Nephron progenitor cell (in vitro differentiated cells): ENCODE data around the gene STAT3.

Source experiments
- DNase-seq: peaks from one replicate; pipeline ENCODE4 v3.0.0; 2021
- H3K27ac Mint-ChIP-seq: 2 replicates; pipeline ENCODE4 v1.8.0; 2021; ENCODE audit warnings: mild to moderate bottlenecking, moderate library complexity, mixed read lengths
- H3K27me3 Mint-ChIP-seq: 2 replicates; pipeline ENCODE4 v1.8.0; 2021; ENCODE audit warnings: mild to moderate bottlenecking, low read depth, mixed read lengths; ENCODE audit not compliant: poor library complexity
- H3K36me3 Mint-ChIP-seq: 2 replicates; pipeline ENCODE4 v1.8.0; 2021; ENCODE audit warnings: low read depth, mixed read lengths
- H3K4me1 Mint-ChIP-seq: 2 replicates; pipeline ENCODE4 v1.8.0; 2021; ENCODE audit warnings: mixed read lengths
- H3K4me3 Mint-ChIP-seq: 2 replicates; pipeline ENCODE4 v1.8.0; 2021; ENCODE audit warnings: mild to moderate bottlenecking, moderate library complexity, mixed read lengths
- H3K9me3 Mint-ChIP-seq: 2 replicates; pipeline ENCODE4 v1.8.0; 2021; ENCODE audit warnings: mild to moderate bottlenecking, moderate library complexity, mixed read lengths
- TF ChIP-seq, protein P1 (sequence below): fragments of 200-600 bp; sonication (generic); IDR thresholded peaks from 2 replicates; pipeline ENCODE4 v1.5.0; 2021; ENCODE audit warnings: antibody characterized with exemption

STAT3 gene

DNA sequence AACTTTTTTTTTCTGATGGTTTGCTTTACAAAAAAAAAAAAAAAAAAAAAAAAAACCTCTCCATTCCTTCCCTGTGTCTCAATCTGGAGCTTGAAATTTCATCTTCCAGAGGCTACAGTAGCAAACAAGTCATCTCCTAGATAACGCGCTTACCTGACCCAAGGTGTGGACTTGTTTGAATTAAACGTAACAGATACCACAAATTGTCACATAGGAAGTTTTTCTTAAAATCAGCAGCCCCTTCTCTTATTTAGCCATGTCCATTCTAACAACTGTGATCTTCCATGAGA lies 114.0 kb downstream of the STAT3 start:
- TF ChIP-seq, protein P1, sequence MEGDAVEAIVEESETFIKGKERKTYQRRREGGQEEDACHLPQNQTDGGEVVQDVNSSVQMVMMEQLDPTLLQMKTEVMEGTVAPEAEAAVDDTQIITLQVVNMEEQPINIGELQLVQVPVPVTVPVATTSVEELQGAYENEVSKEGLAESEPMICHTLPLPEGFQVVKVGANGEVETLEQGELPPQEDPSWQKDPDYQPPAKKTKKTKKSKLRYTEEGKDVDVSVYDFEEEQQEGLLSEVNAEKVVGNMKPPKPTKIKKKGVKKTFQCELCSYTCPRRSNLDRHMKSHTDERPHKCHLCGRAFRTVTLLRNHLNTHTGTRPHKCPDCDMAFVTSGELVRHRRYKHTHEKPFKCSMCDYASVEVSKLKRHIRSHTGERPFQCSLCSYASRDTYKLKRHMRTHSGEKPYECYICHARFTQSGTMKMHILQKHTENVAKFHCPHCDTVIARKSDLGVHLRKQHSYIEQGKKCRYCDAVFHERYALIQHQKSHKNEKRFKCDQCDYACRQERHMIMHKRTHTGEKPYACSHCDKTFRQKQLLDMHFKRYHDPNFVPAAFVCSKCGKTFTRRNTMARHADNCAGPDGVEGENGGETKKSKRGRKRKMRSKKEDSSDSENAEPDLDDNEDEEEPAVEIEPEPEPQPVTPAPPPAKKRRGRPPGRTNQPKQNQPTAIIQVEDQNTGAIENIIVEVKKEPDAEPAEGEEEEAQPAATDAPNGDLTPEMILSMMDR: no peak
- Mint-ChIP-seq H3K27me3 (peaks cover 9% of the 10 kb centered on the region), H3K36me3 (no peaks in the 10 kb centered on the region), H3K4me3 (peak overlapping the region; percentile 92), H3K27ac (no peak overlapping the region), H3K4me1 (peaks cover 63% of the 10 kb centered on the region), H3K9me3 (no peaks in the 10 kb centered on the region)
- DNase-seq: no peak

DNA sequence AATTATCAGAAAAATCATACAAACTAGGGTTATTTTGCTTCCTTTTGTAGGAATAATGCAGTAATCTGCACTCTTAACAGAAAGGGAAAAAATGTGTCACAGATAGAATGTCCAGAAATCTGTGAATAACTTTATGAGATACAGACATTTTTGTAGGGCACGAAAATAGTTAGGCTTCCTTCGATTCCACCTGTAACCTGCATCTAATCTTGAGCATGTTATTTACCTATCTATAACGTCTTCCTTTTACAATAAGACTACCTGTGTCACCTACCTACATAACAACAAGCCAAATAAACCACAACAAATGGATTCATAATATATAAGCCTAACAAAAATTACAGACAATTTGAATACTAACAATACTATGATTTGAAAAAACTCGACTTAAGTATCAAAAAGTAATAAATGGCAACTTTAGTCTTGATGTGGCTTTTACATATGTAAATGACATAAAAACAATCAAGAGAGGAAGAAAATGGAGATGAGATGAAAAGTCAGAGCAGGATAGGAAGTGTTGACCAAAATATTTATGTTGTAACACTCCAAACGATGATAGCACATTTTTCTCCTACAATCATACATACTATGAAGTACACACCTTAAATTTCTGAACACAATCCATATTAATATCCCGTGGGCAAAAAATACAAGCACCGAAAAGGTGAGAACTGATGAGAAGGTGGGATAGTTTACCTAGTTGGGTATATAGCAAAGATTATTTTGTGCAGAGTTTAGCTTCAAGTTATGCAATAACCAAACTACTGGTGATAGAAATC lies 114.6 kb downstream of the STAT3 start:
- Mint-ChIP-seq H3K4me3 (peak overlapping the region; percentile 70), H3K36me3 (no peaks in the 10 kb centered on the region), H3K27ac (no peak overlapping the region), H3K9me3 (no peaks in the 10 kb centered on the region), H3K27me3 (peaks cover 9% of the 10 kb centered on the region), H3K4me1 (peaks cover 63% of the 10 kb centered on the region)
- TF ChIP-seq, protein P1: no peak
- DNase-seq: no peak

DNA sequence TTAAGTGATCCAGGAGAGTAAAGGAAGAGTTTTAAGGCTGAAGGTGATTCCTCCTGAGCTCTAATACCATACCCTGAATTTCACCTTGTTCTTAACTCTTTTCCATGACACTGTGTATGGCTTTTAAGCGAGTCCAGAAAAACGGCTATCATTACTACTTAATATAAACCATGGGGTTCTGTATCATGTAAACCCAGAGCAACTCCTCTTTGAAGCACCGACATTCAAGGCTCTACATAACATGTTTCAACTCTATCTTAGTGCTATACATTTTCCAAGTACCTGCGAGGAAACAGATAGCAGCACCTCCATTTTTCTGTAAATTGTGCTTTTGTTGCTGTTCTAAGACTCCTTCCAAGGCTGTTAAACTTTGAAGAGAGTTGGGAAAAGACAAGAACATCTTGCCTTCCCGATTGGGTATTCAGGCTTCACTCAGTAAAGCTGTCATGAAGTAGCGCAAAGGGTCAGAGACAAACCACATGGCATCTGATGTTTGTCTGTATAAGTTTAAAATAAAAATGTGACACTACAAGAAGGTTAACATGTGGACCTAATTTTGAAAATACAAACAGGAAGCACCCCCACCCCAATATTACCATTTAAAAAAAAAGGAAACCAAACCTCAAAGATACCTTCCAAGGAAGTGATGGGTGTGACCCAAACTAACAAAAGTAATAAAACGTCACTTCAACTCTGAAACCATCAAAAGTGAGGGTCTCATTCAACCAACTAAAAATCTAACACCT lies 115.9 kb downstream of the STAT3 start:
- H3K27me3 Mint-ChIP-seq: peaks cover 7% of the 10 kb centered on the region
- no peak overlapping the region for H3K4me3 Mint-ChIP-seq
- peaks cover 56% of the 10 kb centered on the region for H3K4me1 Mint-ChIP-seq
- no peaks in the 10 kb centered on the region for H3K9me3 Mint-ChIP-seq
- no peak overlapping the region for H3K27ac Mint-ChIP-seq
- no peaks in the 10 kb centered on the region for H3K36me3 Mint-ChIP-seq
- DNase-seq: no peak
- TF ChIP-seq, protein P1: no peak

DNA sequence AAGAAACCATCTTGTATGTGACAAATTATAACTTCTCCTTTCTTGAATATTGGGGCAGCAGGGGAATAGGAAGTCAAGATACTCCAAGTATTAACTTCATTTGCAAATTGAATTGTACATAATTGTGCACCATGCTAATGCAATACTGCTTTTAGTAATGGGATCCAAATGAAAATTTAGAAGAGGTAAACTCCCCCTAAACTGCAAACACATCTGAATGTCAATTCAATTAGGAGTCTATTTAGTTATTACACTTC lies 116.5 kb downstream of the STAT3 start:
- Mint-ChIP-seq H3K4me3 (no peak overlapping the region), H3K36me3 (no peaks in the 10 kb centered on the region), H3K27ac (no peak overlapping the region), H3K4me1 (peaks cover 50% of the 10 kb centered on the region), H3K27me3 (peaks cover 4% of the 10 kb centered on the region), H3K9me3 (no peaks in the 10 kb centered on the region)
- DNase-seq: no peak
- TF ChIP-seq, protein P1: no peak

DNA sequence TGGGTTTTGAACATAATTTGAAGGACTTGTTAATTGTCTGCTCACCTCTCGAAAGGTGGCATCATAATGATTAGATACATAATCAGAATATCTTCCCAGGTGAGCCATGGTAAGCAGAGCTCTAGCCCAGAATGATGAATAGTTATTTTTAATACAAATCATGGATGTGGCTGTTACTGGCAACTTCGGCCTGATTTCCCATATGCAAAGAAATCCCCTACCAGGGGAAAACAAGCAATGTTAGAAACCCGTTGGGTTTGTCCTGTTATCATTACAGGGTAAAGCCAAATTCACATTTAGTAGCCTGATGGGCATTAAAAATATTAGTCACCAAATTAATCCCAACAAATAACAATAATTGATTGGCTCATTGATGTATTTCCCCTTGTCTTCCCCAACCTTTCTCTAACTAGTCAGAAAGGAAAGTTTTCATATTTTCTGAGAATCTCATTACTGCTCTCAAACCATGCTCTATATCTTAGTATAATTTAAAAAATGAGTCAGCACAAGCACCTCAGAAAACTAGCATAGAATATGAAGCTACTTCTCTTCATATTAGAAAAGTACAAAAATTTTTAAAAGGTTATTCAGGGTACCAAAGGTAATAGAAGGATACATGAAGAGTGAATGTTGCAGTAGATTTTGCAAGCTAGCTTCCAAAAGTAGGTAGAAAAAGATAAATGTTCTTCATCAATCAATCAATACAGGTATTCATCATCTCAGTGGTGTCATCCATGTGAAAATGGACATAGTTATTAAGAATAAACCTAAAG lies 117.0 kb downstream of the STAT3 start:
- Mint-ChIP-seq H3K4me1 (peaks cover 50% of the 10 kb centered on the region), H3K9me3 (no peaks in the 10 kb centered on the region), H3K4me3 (no peak overlapping the region), H3K27me3 (peaks cover 4% of the 10 kb centered on the region), H3K27ac (no peak overlapping the region), H3K36me3 (no peaks in the 10 kb centered on the region)
- DNase-seq: no peak
- TF ChIP-seq, protein P1: no peak
